Measurements from ENCODE around the gene COX5A. TPM values are rescaled to one million over a fixed set of nuclear protein-coding genes. Genes with fewer than 3 reads are reported as not detected.

The COX5A gene
- total RNA-seq: 42.9 and 48.5 TPM in 2 replicates

DNA sequence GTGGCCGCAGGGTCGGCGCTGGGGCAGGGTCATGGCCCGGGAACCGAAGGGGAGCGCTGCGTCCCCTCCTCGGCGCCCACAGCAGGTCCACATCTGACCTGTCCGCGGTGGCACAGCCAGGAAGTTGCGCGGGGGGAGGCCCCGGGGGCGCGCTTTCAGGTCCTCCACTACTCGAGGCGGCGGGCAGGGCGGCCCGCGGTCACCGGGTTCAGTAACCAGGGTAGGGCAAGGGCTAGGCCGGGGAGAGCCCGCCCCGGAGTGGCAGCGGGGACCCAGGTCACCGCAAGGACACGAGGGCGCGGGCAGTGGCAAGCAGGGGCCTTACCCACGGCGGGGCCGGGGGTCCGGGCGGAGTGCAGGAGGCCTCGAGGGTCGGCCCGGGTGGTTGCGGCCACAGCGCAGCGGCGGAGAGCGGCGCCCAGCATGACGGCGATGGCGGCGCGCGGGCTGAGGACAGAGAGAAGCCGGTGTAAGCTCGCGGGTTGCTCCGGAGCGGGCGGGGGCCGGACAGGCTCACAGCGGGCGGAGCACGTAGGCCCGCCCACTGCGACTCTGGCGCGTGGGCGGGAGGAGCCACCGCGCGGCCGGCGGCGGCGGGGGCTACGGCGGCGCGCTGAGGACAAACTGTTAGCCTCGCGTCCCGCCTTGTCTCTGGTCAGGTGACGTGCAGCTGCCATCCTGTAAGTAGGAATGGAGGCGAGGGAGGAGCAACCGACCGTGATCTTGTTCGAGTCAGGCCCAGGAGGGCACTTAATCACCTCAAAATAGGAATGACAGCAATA is at the start of gene COX5A:
Gene COX5A (minus strand): TSS at position 484 of the 782 bp plus-strand sequence. CDS start 59 bp downstream, at position 425.

GRCh38 chr15:74956648-74957475 is 19.0 kb upstream of the COX5A start, which contains the start of gene RPP25:
TSS of gene RPP25 (minus strand) at chr15:74956772. CDS start at chr15:74956583, 189 bp downstream.

GRCh38 chr15:74906450-74907162 is 31.3 kb downstream of the COX5A start, which contains the start of gene FAM219B:
TSS of gene FAM219B (minus strand) at chr15:74906851. CDS start at chr15:74906800, 51 bp downstream.

DNA sequence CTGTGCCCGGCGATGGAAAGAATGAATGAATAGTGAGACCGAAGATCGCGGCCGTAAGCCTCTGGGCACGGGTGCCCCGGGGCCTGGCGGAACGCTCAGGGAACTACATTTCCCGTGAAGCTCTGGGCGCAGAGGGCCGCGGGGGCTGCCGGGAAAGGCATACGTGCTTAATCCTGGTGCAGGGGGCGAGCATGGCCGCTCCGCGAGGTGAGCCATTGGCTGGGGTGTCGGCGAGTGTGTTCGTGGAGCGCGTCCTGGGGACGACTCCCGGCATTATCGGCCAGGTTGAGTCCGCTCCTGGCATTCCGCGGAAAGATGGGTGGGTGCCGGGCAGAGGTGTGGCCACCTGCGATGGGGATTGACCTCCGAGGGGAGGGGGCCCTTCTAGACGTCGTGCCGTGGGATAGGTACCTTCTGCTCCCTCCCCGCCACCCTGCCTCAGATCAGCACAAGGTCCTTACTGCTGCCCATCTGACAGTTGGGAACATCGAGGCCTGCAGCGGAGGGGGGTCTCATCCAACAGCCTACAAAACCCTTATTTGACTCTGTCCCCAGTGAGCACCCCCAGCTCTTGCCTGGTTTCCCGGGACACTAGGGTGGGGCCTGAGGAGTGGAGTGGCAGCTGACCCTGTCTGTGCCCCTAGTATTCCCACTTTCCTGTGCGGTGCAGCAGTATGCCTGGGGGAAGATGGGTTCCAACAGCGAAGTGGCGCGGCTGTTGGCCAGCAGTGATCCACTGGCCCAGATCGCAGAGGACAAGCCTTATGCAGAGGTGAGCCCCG is 47.8 kb downstream of the COX5A start, which contains the start of gene MPI:
Gene MPI (plus strand): TSS at position 160 of the 782 bp plus-strand sequence. CDS start 32 bp downstream, at position 192.

GRCh38 chr15:74873036-74873755 is 64.7 kb downstream of the COX5A start, which contains the start of gene SCAMP2:
TSS of gene SCAMP2 (minus strand) at chr15:74873365. CDS start at chr15:74873255, 110 bp downstream.

Other genes starting within 250 kb of the COX5A start
- 12.7 and 13.6 TPM in 2 replicates for gene EDC3, start 242.0 kb downstream of the COX5A start, total RNA-seq
- gene CYP1A1, start 212.5 kb downstream of the COX5A start, total RNA-seq: 3.0 and 5.5 TPM in 2 replicates
- not detected in 2 replicates for gene CYP1A2, start 189.2 kb downstream of the COX5A start, total RNA-seq
- gene CSK, start 156.0 kb downstream of the COX5A start, total RNA-seq: 38.4 and 41.5 TPM in 2 replicates
- gene LMAN1L, start 125.2 kb downstream of the COX5A start, total RNA-seq: not detected in 2 replicates
- gene CPLX3, start 111.4 kb downstream of the COX5A start, total RNA-seq: not detected in 2 replicates
- 13.4 and 14.9 TPM in 2 replicates for gene ULK3, start 94.9 kb downstream of the COX5A start, total RNA-seq
- gene SCAMP2, start 64.7 kb downstream of the COX5A start, total RNA-seq: 14.6 and 18.4 TPM in 2 replicates
- gene MPI, start 48.0 kb downstream of the COX5A start, total RNA-seq: 34.3 and 65.8 TPM in 2 replicates
- 27.4 and 41.3 TPM in 2 replicates for gene FAM219B, start 31.2 kb downstream of the COX5A start, total RNA-seq
- gene RPP25, start 18.7 kb upstream of the COX5A start, total RNA-seq: 6.1 and 7.7 TPM in 2 replicates
- 1.9 and 3.3 TPM in 2 replicates for gene SCAMP5, start 57.5 kb upstream of the COX5A start, total RNA-seq
- gene PPCDC, start 85.5 kb upstream of the COX5A start, total RNA-seq: 6.0 and 9.1 TPM in 2 replicates